ENCODE results near the gene MTCH1. TPM values are rescaled to one million over a fixed set of nuclear protein-coding genes. Genes with fewer than 3 reads are reported as not detected.

MTCH1 gene
- total RNA-seq, 1 experiment from 2014 or later: 178 TPM

DNA sequence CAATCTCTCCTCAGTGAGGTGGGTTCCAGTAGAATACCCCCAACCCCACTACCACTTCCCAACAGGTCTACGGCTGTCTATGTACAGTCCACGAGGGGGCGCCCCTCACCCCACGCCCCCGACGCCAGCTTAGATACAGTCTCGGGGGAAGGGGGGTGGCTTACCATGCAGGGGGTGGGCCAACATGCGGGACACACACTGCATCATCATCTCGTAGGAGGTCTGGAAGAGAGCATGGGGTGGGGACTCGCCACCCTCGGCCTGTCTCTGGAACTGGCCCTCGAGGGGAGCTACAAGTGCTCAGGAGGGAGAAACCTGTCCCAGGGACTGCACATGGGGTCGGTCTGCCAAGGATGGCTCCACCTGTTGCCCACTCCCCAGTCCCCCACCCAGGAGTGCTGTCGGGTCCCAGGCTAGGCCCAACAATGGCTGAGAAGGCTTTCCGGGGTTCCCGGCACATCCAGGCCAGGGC is 8.5 kb downstream of the MTCH1 start:
- BruUV-seq (replicated peaks): no TSS peak
- no peak overlapping the region for H3K4me3 ChIP-seq (ENCODE audit: low read depth, low read length)
- ChIA-PET CTCF (interaction anchor here (0.5 to 1.2 kb wide), 6 partner anchors 41 to 341 kb away, joined by 3 to 8 read pairs (median 4); partner anchors contain the start of gene PPIL1), POLR2A (no interaction called here)
- no peaks in the 10 kb centered on the region for H3K9me3 ChIP-seq
- no peak overlapping the region for H3K27ac Mint-ChIP-seq (ENCODE audit: unreplicated experiment)
- no peaks in the 10 kb centered on the region for H3K4me1 ChIP-seq
- no peaks in the 10 kb centered on the region for H3K9me3 Mint-ChIP-seq (ENCODE audit: unreplicated experiment)
- no peaks in the 10 kb centered on the region for H3K27me3 ChIP-seq (replicated peaks; ENCODE audit: control insufficient read depth, insufficient read depth, low read length)
- TF ChIP-seq, protein P1, sequence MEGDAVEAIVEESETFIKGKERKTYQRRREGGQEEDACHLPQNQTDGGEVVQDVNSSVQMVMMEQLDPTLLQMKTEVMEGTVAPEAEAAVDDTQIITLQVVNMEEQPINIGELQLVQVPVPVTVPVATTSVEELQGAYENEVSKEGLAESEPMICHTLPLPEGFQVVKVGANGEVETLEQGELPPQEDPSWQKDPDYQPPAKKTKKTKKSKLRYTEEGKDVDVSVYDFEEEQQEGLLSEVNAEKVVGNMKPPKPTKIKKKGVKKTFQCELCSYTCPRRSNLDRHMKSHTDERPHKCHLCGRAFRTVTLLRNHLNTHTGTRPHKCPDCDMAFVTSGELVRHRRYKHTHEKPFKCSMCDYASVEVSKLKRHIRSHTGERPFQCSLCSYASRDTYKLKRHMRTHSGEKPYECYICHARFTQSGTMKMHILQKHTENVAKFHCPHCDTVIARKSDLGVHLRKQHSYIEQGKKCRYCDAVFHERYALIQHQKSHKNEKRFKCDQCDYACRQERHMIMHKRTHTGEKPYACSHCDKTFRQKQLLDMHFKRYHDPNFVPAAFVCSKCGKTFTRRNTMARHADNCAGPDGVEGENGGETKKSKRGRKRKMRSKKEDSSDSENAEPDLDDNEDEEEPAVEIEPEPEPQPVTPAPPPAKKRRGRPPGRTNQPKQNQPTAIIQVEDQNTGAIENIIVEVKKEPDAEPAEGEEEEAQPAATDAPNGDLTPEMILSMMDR (IDR thresholded peaks at IDR 0.05; ENCODE audit: insufficient read depth in 1 of 2, low read depth in 1 of 2, low read length in 1 of 2, severe bottlenecking in 1 of 2, unreplicated experiment in 1 of 2): peak in 1 of 2 experiments; percentile 22
- no peak for DNase-seq
- peaks cover 5% of the 10 kb centered on the region for H3K36me3 ChIP-seq (ENCODE audit: control insufficient read depth, insufficient read depth, low read length)
- H3K4me1 Mint-ChIP-seq (ENCODE audit: low read depth, unreplicated experiment): no peaks in the 10 kb centered on the region
- peaks cover 67% of the 10 kb centered on the region for H3K36me3 Mint-ChIP-seq (ENCODE audit: insufficient read depth, unreplicated experiment)
- no peaks in the 10 kb centered on the region for H3K27me3 Mint-ChIP-seq (ENCODE audit: insufficient read depth, unreplicated experiment)
- no peak overlapping the region for H3K4me3 Mint-ChIP-seq (ENCODE audit: unreplicated experiment)
- intact Hi-C loops (cut with micrococcal nuclease; ENCODE audit: unreplicated experiment): loop anchor here (5.0 kb wide), 1 partner anchor 40 kb away; no protein-coding TSS in a partner anchor

DNA sequence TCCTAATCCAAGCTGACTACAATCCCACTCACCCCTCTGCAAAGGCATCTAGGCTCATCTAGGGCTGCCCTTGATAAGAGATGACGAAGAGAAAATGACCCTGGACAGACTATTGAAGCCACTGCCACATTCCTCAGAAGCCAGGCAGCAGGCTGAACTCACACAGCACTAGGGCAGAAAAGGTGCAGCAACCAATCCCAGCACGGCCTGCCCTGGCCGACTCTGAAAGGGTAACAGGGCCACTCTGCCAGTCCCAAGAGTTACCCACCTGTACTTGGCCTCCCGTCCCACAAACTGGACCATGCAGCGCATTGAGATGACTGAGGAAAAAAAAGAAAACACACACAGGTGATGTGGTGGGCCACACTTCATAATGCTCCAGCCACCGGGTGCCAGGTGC is 9.1 kb downstream of the MTCH1 start:
- H3K9me3 Mint-ChIP-seq (ENCODE audit: unreplicated experiment): no peaks in the 10 kb centered on the region
- no peaks in the 10 kb centered on the region for H3K27me3 ChIP-seq (replicated peaks; ENCODE audit: control insufficient read depth, insufficient read depth, low read length)
- H3K4me1 Mint-ChIP-seq (ENCODE audit: low read depth, unreplicated experiment): no peaks in the 10 kb centered on the region
- no TSS peak for BruUV-seq (replicated peaks)
- H3K4me1 ChIP-seq: no peaks in the 10 kb centered on the region
- H3K36me3 ChIP-seq (ENCODE audit: control insufficient read depth, insufficient read depth, low read length): peaks cover 5% of the 10 kb centered on the region
- CTCF ChIA-PET: interaction anchor here (0.6 to 1.2 kb wide), 3 partner anchors 41 to 341 kb away, joined by 3 to 8 read pairs (median 5); no protein-coding TSS in a partner anchor
- peaks cover 70% of the 10 kb centered on the region for H3K36me3 Mint-ChIP-seq (ENCODE audit: insufficient read depth, unreplicated experiment)
- H3K4me3 ChIP-seq (ENCODE audit: low read depth, low read length): no peak overlapping the region
- no peak overlapping the region for H3K27ac Mint-ChIP-seq (ENCODE audit: unreplicated experiment)
- POLR2A ChIA-PET: no interaction called here
- DNase-seq: no peak
- intact Hi-C loops (cut with micrococcal nuclease; ENCODE audit: unreplicated experiment): loop anchor here (5.0 kb wide), 1 partner anchor 40 kb away; no protein-coding TSS in a partner anchor
- H3K9me3 ChIP-seq: no peaks in the 10 kb centered on the region
- no peaks in the 10 kb centered on the region for H3K27me3 Mint-ChIP-seq (ENCODE audit: insufficient read depth, unreplicated experiment)
- no peak overlapping the region for H3K4me3 Mint-ChIP-seq (ENCODE audit: unreplicated experiment)
- TF ChIP-seq, protein P1 (IDR thresholded peaks at IDR 0.05; ENCODE audit: insufficient read depth in 1 of 2, low read depth in 1 of 2, low read length in 1 of 2, severe bottlenecking in 1 of 2, unreplicated experiment in 1 of 2): no peak

DNA sequence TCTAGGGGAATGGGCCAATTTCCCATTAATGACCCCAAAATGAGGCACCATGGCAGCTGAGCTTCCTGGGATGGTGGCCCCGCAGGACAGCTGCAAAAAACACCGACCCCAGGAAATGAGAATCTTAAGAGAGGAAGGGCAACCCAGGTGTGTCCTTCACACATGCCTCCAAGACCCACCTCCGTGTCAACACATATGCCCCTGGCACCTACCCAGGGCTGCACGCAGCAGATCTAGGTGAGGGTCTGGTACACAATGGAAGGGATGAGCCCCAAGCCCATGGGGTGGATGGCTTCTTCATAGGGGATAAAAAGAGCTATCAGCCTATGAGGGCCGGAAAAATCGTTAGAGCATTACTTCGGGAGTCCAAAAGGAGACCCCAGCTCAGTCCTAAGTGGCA is 9.5 kb downstream of the MTCH1 start:
- POLR2A ChIA-PET: no interaction called here

More for the DNA sequence above, 9.5 kb downstream of the MTCH1 start:
- H3K27me3 ChIP-seq (replicated peaks; ENCODE audit: control insufficient read depth, insufficient read depth, low read length): no peaks in the 10 kb centered on the region
- no peaks in the 10 kb centered on the region for H3K4me1 ChIP-seq
- H3K4me1 Mint-ChIP-seq (ENCODE audit: low read depth, unreplicated experiment): no peaks in the 10 kb centered on the region
- no peak for DNase-seq
- CTCF ChIA-PET: no interaction called here
- no peak overlapping the region for H3K27ac Mint-ChIP-seq (ENCODE audit: unreplicated experiment)
- H3K27me3 Mint-ChIP-seq (ENCODE audit: insufficient read depth, unreplicated experiment): no peaks in the 10 kb centered on the region
- H3K4me3 Mint-ChIP-seq (ENCODE audit: unreplicated experiment): no peak overlapping the region
- H3K9me3 Mint-ChIP-seq (ENCODE audit: unreplicated experiment): no peaks in the 10 kb centered on the region
- intact Hi-C loops (cut with micrococcal nuclease; ENCODE audit: unreplicated experiment): loop anchor here (5.0 kb wide), 1 partner anchor 41 kb away; no protein-coding TSS in a partner anchor
- no peaks in the 10 kb centered on the region for H3K9me3 ChIP-seq
- TF ChIP-seq, protein P1 (IDR thresholded peaks at IDR 0.05; ENCODE audit: insufficient read depth in 1 of 2, low read depth in 1 of 2, low read length in 1 of 2, severe bottlenecking in 1 of 2, unreplicated experiment in 1 of 2): no peak
- H3K4me3 ChIP-seq (ENCODE audit: low read depth, low read length): no peak overlapping the region
- peaks cover 70% of the 10 kb centered on the region for H3K36me3 Mint-ChIP-seq (ENCODE audit: insufficient read depth, unreplicated experiment)
- peaks cover 7% of the 10 kb centered on the region for H3K36me3 ChIP-seq (ENCODE audit: control insufficient read depth, insufficient read depth, low read length)
- BruUV-seq (replicated peaks): no TSS peak
